Uterus (tissue), 4 donors: ENCODE data around the gene MS4A2. TPM values are rescaled to one million over a fixed set of nuclear protein-coding genes. Genes with fewer than 3 reads are reported as not detected.
"Not testable (repeated sequence)": the region's sequence is repeated elsewhere in the genome, so short reads cannot be mapped to it uniquely, and the experiment has no call there.

Experiments used
- DNase-seq, 2 donors: peaks; one replicate each; pipeline ENCODE4 v3.0.0-alpha.2; 2019 to 2020
- H3K27ac ChIP-seq, 2 donors: fragments of 200-600 bp; sonication (generic); 1 replicate in 1 of 2; 2 replicates in 1 of 2; pipeline ENCODE4 v1.5.1; 2016 to 2018
- H3K27me3 ChIP-seq, 2 donors: fragments of 200-600 bp; sonication (generic); one replicate each; pipeline ENCODE4 v1.5.1; 2018 to 2019; ENCODE audit warnings: control low read depth in 1 of 2
- H3K36me3 ChIP-seq, 2 donors: fragments of 200-600 bp; sonication (generic); one replicate each; pipeline ENCODE4 v1.5.1; 2019; ENCODE audit warnings: control low read depth in 1 of 2
- H3K4me1 ChIP-seq, 2 donors: fragments of 200-600 bp; sonication (generic); one replicate each; pipeline ENCODE4 v1.5.1; 2018 to 2019; ENCODE audit warnings: control low read depth in 1 of 2
- H3K4me3 ChIP-seq, 2 donors: fragments of 200-600 bp; sonication (generic); 1 replicate in 1 of 2; 2 replicates in 1 of 2; pipeline ENCODE4 v1.5.1; 2018 to 2019; ENCODE audit warnings: mild to moderate bottlenecking in 1 of 2
- H3K9me3 ChIP-seq, 2 donors: fragments of 200-600 bp; sonication (generic); one replicate each; pipeline ENCODE4 v1.5.1; 2019; ENCODE audit warnings: control low read depth in 1 of 2
- CTCF ChIP-seq, 4 experiments: fragments of 200-600 bp in 2 of 4; fragments of 450-650 bp in 2 of 4; sonication (generic) in 2 of 4; IDR thresholded peaks; one replicate each; pipeline ENCODE4 v1.5.1; 2016 to 2019; ENCODE audit warnings: antibody characterized with exemption in 4 of 4, mild to moderate bottlenecking in 2 of 4, moderate library complexity in 1 of 4
- POLR2A ChIP-seq, 2 donors: fragments of 450-650 bp; IDR thresholded peaks; one replicate each; pipeline ENCODE4 v1.6.1; 2016; ENCODE audit warnings: antibody characterized with exemption in 2 of 2, mild to moderate bottlenecking in 1 of 2, moderate library complexity in 1 of 2
- intact Hi-C: fragments of 100-400 bp; cut with DNase I; formaldehyde crosslinking; loops from one replicate; pipeline ENCODE4 v1.15.1; 2023; ENCODE audit warnings: low total_unique reads
- total RNA-seq, 4 donors: library from RNA; depleted of rRNA in 3 of 4; stranded (reverse); fragments of >200 nt in 3 of 4; gene quantifications; one replicate each; pipeline versions ENCODE4 v1.1.0 to v1.2.4, GENCODE V29; 2014 to 2023
- donor health status: DM: yes; HTN: yes; CAD: no.

MS4A2 gene
- total RNA-seq: 1 to 10 TPM in 2 of 4 donors, under 1 TPM in 2; 0.62 to 3.2 (median 0.88) TPM

- no peaks in the 10 kb centered on the region for H3K36me3 ChIP-seq
- no peaks in the 10 kb centered on the region for H3K4me1 ChIP-seq
- H3K9me3 ChIP-seq: no peaks in the 10 kb centered on the region
- H3K27ac ChIP-seq: no peak within 1 kb of the TSS
- intact Hi-C loops: no loop called here
- DNase-seq: no peak
- no peak for TF ChIP-seq POLR2A (IDR thresholded peaks at IDR 0.05)
- TF ChIP-seq CTCF (IDR thresholded peaks at IDR 0.05): no peak
- H3K27me3 ChIP-seq: no peaks in the 10 kb centered on the region
- H3K4me3 ChIP-seq: no peak within 1 kb of the TSS
These were observed at the start of gene MS4A2 for GRCh38 chr11:60088364-60088763. Gene MS4A2 (plus strand): TSS chr11:60088664. CDS start chr11:60088766, 102 bp downstream.

GRCh38 chr11:60040109-60040508, 48.4 kb upstream of the MS4A2 start, which contains the start of gene OOSP2:
Gene OOSP2 (plus strand): TSS chr11:60040409. CDS start chr11:60040460, 51 bp downstream.
- no peaks in the 10 kb centered on the region for H3K27me3 ChIP-seq
- H3K4me1 ChIP-seq: no peaks in the 10 kb centered on the region
- intact Hi-C loops: no loop called here

GRCh38 chr11:60050422-60050821, 38.0 kb upstream of the MS4A2 start:
- H3K4me3 ChIP-seq, H3K36me3 ChIP-seq, H3K9me3 ChIP-seq, DNase-seq, intact Hi-C loops, H3K27me3 ChIP-seq, H3K27ac ChIP-seq, H3K4me1 ChIP-seq: not testable (repeated sequence)

More at GRCh38 chr11:60040109-60040508, 48.4 kb upstream of the MS4A2 start, which contains the start of gene OOSP2:
- no peak within 1 kb of the TSS for H3K4me3 ChIP-seq
- H3K9me3 ChIP-seq: no peaks in the 10 kb centered on the region
- DNase-seq: no peak
- no peak for TF ChIP-seq CTCF (IDR thresholded peaks at IDR 0.05)
- no peak for TF ChIP-seq POLR2A (IDR thresholded peaks at IDR 0.05)
- no peak within 1 kb of the TSS for H3K27ac ChIP-seq
- no peaks in the 10 kb centered on the region for H3K36me3 ChIP-seq

GRCh38 chr11:60050839-60051238, 37.6 kb upstream of the MS4A2 start:
- H3K4me1 ChIP-seq, H3K9me3 ChIP-seq, H3K36me3 ChIP-seq, DNase-seq, H3K4me3 ChIP-seq, H3K27ac ChIP-seq, H3K27me3 ChIP-seq, intact Hi-C loops: not testable (repeated sequence)

- no peaks in the 10 kb centered on the region for H3K27me3 ChIP-seq
These were observed 32.0 kb upstream of the MS4A2 start, which contains the start of gene MS4A3 for GRCh38 chr11:60056349-60056969. Gene MS4A3 (plus strand): TSS chr11:60056665. CDS start chr11:60061161, 4,496 bp downstream.

More at GRCh38 chr11:60056349-60056969, 32.0 kb upstream of the MS4A2 start, which contains the start of gene MS4A3:
- Histone ChIP-seq H3K9me3 (no peaks in the 10 kb centered on the region), H3K27ac (no peak within 1 kb of the TSS), H3K4me3 (no peak within 1 kb of the TSS), H3K36me3 (no peaks in the 10 kb centered on the region), H3K4me1 (no peaks in the 10 kb centered on the region)
- intact Hi-C loops: no loop called here
- no peak for DNase-seq
- TF ChIP-seq CTCF (IDR thresholded peaks at IDR 0.05): no peak
- no peak for TF ChIP-seq POLR2A (IDR thresholded peaks at IDR 0.05)
